Measurements from ENCODE around the gene SLC6A8.

SLC6A8 gene

DNA sequence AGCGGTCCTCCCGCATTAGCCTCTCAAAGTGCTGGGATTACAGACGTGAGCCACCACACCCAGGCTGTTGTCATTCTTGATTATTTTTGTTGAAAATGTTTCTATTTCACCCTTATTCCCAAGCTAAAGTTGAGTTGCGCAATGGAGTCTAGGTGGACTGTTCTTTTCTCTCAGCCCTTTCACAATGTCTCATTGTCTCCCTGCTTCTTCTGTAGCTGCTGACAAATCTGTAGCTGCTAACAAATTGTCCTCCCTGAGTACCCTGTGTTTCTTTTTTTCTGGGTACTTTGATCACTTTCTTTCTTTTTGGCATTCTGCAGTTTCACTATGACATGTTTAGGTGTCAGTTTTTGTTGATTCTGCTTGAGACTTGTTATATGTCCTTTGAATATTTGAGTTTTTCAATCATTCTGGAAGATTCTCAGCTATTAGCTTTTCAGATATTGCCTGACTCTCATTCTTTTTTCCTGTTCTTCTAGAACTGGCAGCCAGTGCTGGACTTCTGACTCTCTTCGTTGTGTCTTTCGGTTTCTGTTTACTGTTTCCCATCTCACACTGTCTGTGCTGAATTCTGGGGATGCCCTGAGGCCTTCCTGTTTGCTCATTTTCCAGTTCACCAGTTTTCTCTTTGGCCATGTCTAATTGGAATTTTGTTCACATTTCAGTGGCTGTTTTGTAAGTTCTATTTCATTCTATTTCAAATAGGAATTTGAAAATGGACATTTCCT lies 43.6 kb downstream of the SLC6A8 start:
- Histone ChIP-seq H3K27me3 (ENCODE audit: control insufficient read depth, insufficient read depth, low read length) (no peaks in the 10 kb centered on the region), H3K36me3 (ENCODE audit: control insufficient read depth, insufficient read depth, low read length) (no peaks in the 10 kb centered on the region), H3K4me1 (peaks cover 8% of the 10 kb centered on the region), H3K4me2 (ENCODE audit: low read length) (no peak overlapping the region), H2AFZ (no peak overlapping the region), H3K4me3 (ENCODE audit: low read depth, low read length) (no peak overlapping the region), H3K27ac (no peak overlapping the region), H3K79me2 (no peaks in the 10 kb centered on the region), H3K9ac (no peak overlapping the region), H3K9me3 (ENCODE audit: control insufficient read depth, low read length) (no peaks in the 10 kb centered on the region)
- TF ChIP-seq, protein P1, sequence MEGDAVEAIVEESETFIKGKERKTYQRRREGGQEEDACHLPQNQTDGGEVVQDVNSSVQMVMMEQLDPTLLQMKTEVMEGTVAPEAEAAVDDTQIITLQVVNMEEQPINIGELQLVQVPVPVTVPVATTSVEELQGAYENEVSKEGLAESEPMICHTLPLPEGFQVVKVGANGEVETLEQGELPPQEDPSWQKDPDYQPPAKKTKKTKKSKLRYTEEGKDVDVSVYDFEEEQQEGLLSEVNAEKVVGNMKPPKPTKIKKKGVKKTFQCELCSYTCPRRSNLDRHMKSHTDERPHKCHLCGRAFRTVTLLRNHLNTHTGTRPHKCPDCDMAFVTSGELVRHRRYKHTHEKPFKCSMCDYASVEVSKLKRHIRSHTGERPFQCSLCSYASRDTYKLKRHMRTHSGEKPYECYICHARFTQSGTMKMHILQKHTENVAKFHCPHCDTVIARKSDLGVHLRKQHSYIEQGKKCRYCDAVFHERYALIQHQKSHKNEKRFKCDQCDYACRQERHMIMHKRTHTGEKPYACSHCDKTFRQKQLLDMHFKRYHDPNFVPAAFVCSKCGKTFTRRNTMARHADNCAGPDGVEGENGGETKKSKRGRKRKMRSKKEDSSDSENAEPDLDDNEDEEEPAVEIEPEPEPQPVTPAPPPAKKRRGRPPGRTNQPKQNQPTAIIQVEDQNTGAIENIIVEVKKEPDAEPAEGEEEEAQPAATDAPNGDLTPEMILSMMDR (IDR thresholded peaks at IDR 0.05): no peak

DNA sequence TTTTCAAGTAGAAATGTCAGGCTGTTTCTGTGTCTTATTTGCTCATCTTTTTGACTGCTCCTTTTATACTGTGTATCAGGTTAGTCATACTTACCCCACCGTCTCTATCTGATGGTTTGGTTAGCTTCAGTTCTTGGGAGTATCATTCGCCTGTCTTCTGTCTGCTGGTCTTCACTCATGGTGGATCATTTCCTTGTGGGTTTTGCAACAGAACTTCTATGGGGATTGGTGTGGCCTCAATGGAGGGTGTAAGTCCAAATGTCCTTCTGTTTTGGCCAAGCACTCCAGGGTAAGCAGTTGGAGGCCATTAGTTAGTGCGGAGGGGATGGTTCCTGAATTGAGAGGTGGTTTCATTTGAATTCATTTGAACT lies 44.1 kb downstream of the SLC6A8 start:
- Histone ChIP-seq H3K36me3 (ENCODE audit: control insufficient read depth, insufficient read depth, low read length) (no peaks in the 10 kb centered on the region), H3K9me3 (ENCODE audit: control insufficient read depth, low read length) (no peaks in the 10 kb centered on the region), H3K27ac (no peak overlapping the region), H3K4me1 (peaks cover 8% of the 10 kb centered on the region), H3K27me3 (ENCODE audit: control insufficient read depth, insufficient read depth, low read length) (no peaks in the 10 kb centered on the region), H3K9ac (no peak overlapping the region), H2AFZ (no peak overlapping the region), H3K4me2 (ENCODE audit: low read length) (no peak overlapping the region), H3K4me3 (ENCODE audit: low read depth, low read length) (no peak overlapping the region), H3K79me2 (no peaks in the 10 kb centered on the region)
- TF ChIP-seq, protein P1 (IDR thresholded peaks at IDR 0.05): no peak

DNA sequence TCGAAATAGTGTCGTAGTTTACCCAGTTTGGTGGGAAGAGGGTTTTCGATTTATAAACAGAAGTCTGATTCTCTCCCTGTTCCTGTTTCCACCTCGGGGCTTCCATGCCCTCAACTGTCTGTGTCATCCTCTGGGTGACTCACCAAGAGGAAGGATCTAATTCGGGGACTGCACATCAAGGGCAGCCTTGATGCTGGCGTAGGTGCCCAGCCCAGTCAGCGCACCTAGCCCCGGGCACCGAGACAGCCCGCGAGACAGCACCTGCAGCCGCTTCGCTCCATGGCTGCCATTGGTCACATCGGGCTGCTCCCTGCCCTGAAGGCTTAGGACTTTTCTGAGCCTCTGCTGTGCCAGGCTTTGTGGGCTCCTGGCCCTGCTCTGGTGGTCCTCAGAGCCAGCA lies 44.7 kb downstream of the SLC6A8 start:
- Histone ChIP-seq H3K9ac (no peak overlapping the region), H3K4me3 (ENCODE audit: low read depth, low read length) (no peak overlapping the region), H3K36me3 (ENCODE audit: control insufficient read depth, insufficient read depth, low read length) (no peaks in the 10 kb centered on the region), H3K79me2 (no peaks in the 10 kb centered on the region), H3K9me3 (ENCODE audit: control insufficient read depth, low read length) (no peaks in the 10 kb centered on the region), H3K4me2 (ENCODE audit: low read length) (no peak overlapping the region), H3K27me3 (ENCODE audit: control insufficient read depth, insufficient read depth, low read length) (no peaks in the 10 kb centered on the region), H3K4me1 (peaks cover 3% of the 10 kb centered on the region), H2AFZ (no peak overlapping the region), H3K27ac (no peak overlapping the region)
- TF ChIP-seq, protein P1 (IDR thresholded peaks at IDR 0.05): no peak

DNA sequence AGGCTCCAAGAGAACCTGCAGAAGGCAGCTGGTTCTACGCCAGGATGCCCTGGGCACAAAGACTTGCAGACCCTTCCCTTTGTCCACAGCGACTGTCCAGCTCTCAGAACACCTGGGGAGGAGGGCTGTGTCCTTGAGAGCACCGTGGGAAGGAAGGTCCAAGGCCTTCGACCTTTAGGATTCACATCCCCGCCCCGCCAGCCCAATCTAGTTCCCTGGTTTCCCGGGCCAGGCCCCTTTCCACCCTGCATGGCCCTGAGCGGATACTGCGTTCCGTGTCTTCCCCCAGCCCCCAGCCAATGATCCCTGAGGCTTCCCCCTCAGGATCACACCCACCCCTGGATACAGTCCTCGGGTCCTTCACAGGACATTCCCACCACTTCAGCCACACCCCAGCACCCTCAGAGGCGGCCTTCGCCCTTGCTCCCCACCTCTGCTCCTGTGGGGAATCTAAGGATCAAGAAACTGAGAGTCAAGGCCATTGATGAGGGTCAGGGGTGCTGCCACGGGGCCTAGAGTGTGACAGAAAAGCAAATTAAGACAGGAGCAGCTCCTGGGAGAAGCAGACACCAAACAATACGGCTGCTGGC lies 46.0 kb downstream of the SLC6A8 start:
- no peak overlapping the region for H2AFZ ChIP-seq
- H3K27me3 ChIP-seq (ENCODE audit: control insufficient read depth, insufficient read depth, low read length): no peaks in the 10 kb centered on the region
- H3K9me3 ChIP-seq (ENCODE audit: control insufficient read depth, low read length): no peaks in the 10 kb centered on the region
- H3K4me2 ChIP-seq (ENCODE audit: low read length): no peak overlapping the region
- H3K36me3 ChIP-seq (ENCODE audit: control insufficient read depth, insufficient read depth, low read length): no peaks in the 10 kb centered on the region
- H3K4me3 ChIP-seq (ENCODE audit: low read depth, low read length): no peak overlapping the region
- no peaks in the 10 kb centered on the region for H3K4me1 ChIP-seq
- no peak overlapping the region for H3K9ac ChIP-seq
- TF ChIP-seq, protein P1 (IDR thresholded peaks at IDR 0.05): no peak
- H3K27ac ChIP-seq: no peak overlapping the region
- H3K79me2 ChIP-seq: no peaks in the 10 kb centered on the region

DNA sequence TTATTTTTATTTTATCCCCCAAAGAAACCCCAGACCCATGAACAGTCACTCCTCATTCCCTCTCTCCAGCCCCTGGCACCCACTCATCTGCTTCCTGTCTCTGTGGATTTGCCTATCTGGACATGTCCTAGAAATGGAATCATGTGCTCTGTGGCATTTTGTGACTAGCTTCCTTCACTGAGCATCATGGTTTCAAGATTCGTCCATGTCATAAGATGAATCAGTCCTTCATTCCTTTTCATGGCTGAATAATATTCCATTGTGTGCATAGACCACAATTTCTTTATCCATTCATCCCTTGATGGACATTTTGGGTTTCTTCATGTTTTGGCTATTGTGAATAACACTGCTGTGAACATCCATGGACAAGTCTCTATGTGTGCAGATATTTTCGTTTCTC lies 47.1 kb downstream of the SLC6A8 start:
- Histone ChIP-seq H3K4me2 (ENCODE audit: low read length) (no peak overlapping the region), H3K36me3 (ENCODE audit: control insufficient read depth, insufficient read depth, low read length) (no peaks in the 10 kb centered on the region), H3K4me1 (no peaks in the 10 kb centered on the region), H3K9ac (no peak overlapping the region), H2AFZ (no peak overlapping the region), H3K4me3 (ENCODE audit: low read depth, low read length) (no peak overlapping the region), H3K79me2 (no peaks in the 10 kb centered on the region), H3K27me3 (ENCODE audit: control insufficient read depth, insufficient read depth, low read length) (no peaks in the 10 kb centered on the region), H3K27ac (no peak overlapping the region), H3K9me3 (ENCODE audit: control insufficient read depth, low read length) (no peaks in the 10 kb centered on the region)
- TF ChIP-seq, protein P1 (IDR thresholded peaks at IDR 0.05): no peak
